T-cell (primary cell): Measurements from ENCODE around the gene ANO9. TPM values are rescaled to one million over a fixed set of nuclear protein-coding genes. Genes with fewer than 3 reads are reported as not detected.

Experiments
- total RNA-seq, 35 experiments: library from RNA in 6 of 35; stranded (reverse) in 6 of 35; fragments of 120-200 nt in 1 of 35; gene quantifications; one replicate each; pipeline versions ENCODE4 v1.2.1 to v1.2.4 and lab custom pipeline; 2013 to 2026

Gene ANO9
- total RNA-seq, 5 donors from 2014 or later (not counting 1 experiment from before 2014, with no cell fraction given) = 103 to 128 (median 120) TPM

Other genes with a start within 250 kb of the ANO9 start
- not detected for gene SCGB1C1, start 248.9 kb downstream of the ANO9 start, total RNA-seq
- gene BET1L, start 234.6 kb downstream of the ANO9 start, total RNA-seq = 100 to 1,000 TPM in 3 of 5 donors, 10 to 100 TPM in 2; 68.4 to 106 (median 102) TPM
- gene RIC8A, start 234.3 kb downstream of the ANO9 start, total RNA-seq = 100 to 1,000 TPM in 4 of 5 donors, 10 to 100 TPM in 1; 87.4 to 151 (median 117) TPM
- 10 to 100 TPM; 22.0 to 33.0 (median 26.3) TPM for gene SIRT3, start 205.7 kb downstream of the ANO9 start, total RNA-seq
- gene PSMD13, start 205.0 kb downstream of the ANO9 start, total RNA-seq = 100 to 1,000 TPM in 4 of 5 donors, 10 to 100 TPM in 1; 74.0 to 115 (median 108) TPM
- 10 to 100 TPM in 3 of 5 donors, 1 to 10 TPM in 2; 6.7 to 27.7 (median 20.9) TPM for gene NLRP6, start 163.6 kb downstream of the ANO9 start, total RNA-seq
- 100 to 1,000 TPM; 252 to 818 (median 459) TPM for gene PGGHG, start 152.9 kb downstream of the ANO9 start, total RNA-seq
- not detected for gene IFITM5, start 142.5 kb downstream of the ANO9 start, total RNA-seq
- gene IFITM2, start 134.2 kb downstream of the ANO9 start, total RNA-seq = 100 to 1,000 TPM; 276 to 654 (median 359) TPM
- gene IFITM1, start 128.0 kb downstream of the ANO9 start, total RNA-seq = 100 to 1,000 TPM; 201 to 427 (median 243) TPM
- 10 to 100 TPM in 4 of 5 donors, 1 to 10 TPM in 1; 2.1 to 35.5 (median 17.6) TPM for gene IFITM3, start 121.2 kb downstream of the ANO9 start, total RNA-seq
- gene B4GALNT4, start 72.5 kb downstream of the ANO9 start, total RNA-seq = 1 to 10 TPM; 1.7 to 5.6 (median 2.8) TPM
- gene PKP3, start 47.8 kb downstream of the ANO9 start, total RNA-seq = under 1 TPM in 4 of 5 donors, not detected in 1; 0.32 to 0.85 (median 0.47) TPM
- 100 to 1,000 TPM; 395 to 488 (median 460) TPM for gene SIGIRR, start 27.0 kb downstream of the ANO9 start, total RNA-seq
- gene PTDSS2, start 8.3 kb upstream of the ANO9 start, total RNA-seq = 10 to 100 TPM; 22.4 to 33.5 (median 28.7) TPM
- 100 to 1,000 TPM; 126 to 141 (median 131) TPM for gene RNH1, start 65.2 kb upstream of the ANO9 start, total RNA-seq
- 10 to 100 TPM; 27.6 to 53.4 (median 47.6) TPM for gene HRAS, start 93.6 kb upstream of the ANO9 start, total RNA-seq
- 1 to 10 TPM; 3.4 to 6.1 (median 5.6) TPM for gene LRRC56, start 95.5 kb upstream of the ANO9 start, total RNA-seq
- gene LMNTD2, start 118.7 kb upstream of the ANO9 start, total RNA-seq = 10 to 100 TPM in 1 of 5 donors, 1 to 10 TPM in 4; 5.1 to 13.4 (median 8.8) TPM
- 10 to 100 TPM; 23.2 to 68.4 (median 63.4) TPM for gene RASSF7, start 119.0 kb upstream of the ANO9 start, total RNA-seq
- gene PHRF1, start 134.5 kb upstream of the ANO9 start, total RNA-seq = 10 to 100 TPM; 40.2 to 69.4 (median 66.3) TPM
- gene IRF7, start 173.9 kb upstream of the ANO9 start, total RNA-seq = 100 to 1,000 TPM in 1 of 5 donors, 10 to 100 TPM in 4; 58.9 to 128 (median 73.7) TPM
- gene CDHR5, start 182.9 kb upstream of the ANO9 start, total RNA-seq = under 1 TPM in 2 of 5 donors, not detected in 3; 0.26 to 0.29 TPM
- not detected for gene SCT, start 185.2 kb upstream of the ANO9 start, total RNA-seq
- gene DRD4, start 195.3 kb upstream of the ANO9 start, total RNA-seq = 1 to 10 TPM in 2 of 5 donors, under 1 TPM in 3; 0.49 to 1.3 (median 0.98) TPM